ENCODE measurements around the gene SGCE.

The SGCE gene

DNA sequence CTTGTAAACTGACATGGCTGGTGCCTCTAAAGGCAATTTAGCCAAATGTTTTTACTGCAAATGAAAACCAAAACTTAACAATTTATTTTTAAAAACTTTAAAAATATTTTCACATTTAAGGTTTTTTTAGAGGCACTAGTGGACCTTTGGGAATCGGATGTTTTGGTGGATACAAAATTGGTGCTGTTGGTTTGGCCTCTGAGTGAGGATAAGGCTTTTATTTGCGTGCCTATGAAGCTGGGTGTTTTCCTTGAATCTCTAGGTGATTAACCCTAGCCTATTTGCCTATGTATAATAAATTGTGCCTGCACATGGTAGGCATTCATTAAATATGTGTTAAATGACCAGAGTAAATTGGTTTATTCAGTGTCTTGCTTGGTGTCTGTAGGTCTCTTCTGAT, 2.9 kb upstream of the SGCE start:
- DNase-seq (ENCODE audit: low read depth), result no peak

DNA sequence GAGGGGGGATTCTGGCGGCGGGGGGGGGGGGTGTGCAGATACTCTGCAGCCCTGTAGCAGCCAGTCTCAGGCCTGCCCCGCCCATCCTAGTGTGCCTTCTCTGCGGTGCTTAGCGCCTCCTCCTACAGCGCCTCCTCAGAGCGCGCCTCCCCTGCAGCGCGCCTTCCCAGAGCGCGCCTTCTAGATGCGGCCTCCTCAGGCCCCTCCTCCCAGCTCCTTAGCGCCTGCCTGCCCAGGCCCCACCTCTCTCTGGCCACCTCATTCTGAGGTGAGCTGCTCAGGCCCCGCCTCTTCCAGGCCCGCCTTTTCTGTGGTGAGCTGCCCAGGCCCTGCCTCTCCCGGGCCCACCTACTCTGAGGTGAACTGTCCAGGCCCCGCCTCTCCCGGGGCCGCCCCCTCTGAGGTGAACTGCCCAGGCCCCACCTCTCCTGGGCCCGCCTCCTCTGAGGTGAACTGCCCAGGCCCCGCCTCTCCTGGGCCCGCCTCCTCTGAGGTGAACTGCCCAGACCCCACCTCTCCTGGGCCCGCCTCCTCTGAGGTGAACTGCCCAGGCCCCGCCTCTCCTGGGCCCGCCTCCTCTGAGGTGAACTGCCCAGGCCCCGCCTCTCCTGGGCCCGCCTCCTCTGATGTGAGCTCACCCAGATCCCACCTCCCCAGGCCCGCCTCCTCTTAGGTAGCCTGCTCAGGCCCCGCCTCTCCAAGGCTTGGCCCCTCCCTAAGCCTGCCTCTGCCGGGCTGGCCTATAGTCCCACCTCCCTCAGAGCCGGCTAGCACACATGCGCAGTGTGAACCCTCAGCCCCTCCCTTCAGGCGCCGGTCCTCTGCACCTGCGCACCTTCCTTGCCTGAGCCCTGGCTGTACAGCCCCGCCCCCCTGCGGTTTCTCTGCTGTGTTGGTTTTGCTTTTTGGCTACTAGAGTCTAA, 2.1 kb upstream of the SGCE start:
- peak; percentile 93 for DNase-seq (ENCODE audit: low read depth)

DNA sequence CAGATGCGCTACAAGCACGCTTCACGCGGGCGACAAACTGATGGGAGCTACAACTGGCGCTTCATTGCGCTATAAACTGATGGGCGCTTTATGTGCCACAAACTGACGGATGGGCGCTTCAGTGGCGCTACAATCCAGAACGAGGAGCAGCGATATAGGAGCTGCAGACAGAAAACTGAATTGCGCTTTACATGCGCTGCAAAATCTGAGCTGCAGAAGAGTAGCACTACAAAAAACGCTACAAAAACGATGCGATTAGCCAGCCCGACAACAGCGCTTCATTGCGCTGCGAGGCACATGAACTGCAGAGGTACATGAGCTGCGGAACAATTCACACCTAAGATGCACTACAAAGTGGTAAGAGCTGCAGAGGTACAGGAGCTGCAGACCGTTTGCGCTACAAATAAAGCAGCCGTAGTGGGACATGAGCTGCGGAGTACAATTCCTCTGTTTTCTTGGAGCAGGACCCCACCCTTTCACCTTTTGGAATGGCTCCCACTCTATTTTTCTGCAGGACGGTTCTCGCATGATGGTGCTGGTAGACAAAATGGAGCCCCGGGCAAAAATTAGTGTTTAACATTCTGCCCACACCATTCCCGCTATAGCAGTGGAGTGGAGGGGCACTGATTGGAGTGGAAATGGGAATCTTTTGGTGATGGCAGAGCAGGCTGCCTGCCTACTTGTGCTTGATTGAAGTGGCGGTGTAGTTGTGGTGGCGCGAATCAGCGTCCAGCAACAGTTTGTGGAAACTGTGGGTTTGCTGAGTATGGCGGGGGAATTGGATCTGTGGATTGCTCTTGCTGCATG, 1.2 kb upstream of the SGCE start:
- no peak for DNase-seq (ENCODE audit: low read depth)

DNA sequence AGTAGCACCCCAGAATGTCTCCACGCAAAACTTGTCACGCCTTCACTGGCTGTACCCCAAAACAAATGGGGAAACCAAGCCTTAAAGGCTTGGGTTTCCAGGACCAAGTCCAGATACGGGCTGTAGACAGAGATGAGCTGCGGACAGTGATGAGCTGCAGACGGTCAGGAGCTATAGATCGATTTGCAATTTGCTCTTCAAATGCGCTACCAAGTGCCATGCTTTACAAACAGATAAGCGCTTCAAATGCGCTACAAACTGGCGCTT, 658 bp upstream of the SGCE start:
- no peak for DNase-seq (ENCODE audit: low read depth)

DNA sequence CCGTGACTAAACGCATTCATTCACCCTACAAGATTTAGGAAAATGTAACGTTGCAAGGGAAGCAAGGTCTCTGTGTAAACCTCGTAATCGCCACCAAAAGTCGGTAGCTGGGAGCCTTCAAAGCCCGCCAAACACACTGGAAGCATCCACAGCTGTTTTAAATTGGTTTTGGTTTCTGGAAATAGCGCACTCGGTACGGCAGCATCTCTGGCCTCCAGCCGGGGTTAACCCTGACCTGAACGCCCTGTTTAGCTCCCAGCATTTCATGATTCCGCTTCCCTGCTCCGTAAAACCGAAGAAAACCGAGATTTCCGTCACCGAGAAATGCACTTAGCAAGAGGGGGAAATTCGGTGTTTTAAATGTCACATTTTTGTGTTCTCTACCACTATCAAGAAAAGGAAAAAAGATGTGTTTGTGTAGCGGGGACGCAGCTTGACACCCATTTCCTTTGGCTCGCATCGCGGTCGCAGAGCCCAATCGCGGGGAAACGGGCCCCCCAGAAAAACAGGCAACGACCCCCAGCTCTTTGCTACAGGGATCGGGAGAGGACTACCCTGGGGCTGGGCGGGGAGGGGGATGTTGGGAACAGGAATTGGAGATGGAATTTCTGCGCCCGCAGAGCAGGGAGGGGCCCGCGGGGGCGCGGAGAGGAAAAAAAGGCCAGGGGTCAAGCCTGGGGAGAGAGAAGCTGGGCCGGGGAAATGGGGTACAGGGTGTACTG, 646 bp downstream of the SGCE start:
- DNase-seq (ENCODE audit: low read depth), result no peak

DNA sequence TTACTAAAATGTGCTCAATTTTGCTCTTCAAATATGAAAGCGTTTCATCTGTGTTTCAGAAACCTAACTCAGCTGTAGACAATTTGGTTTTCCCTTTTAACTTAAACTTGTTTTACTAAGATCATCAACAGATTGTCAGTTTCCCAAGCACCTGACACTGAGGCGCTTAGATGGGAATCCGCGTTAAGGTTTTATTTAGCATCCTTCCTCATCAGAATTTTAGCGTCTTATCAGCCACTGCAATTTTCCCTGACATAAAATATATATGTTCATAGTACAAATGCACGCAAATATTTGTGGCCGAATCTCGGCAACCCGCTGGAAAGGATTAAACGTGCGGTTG, 1.2 kb downstream of the SGCE start:
- no peak for DNase-seq (ENCODE audit: low read depth)

DNA sequence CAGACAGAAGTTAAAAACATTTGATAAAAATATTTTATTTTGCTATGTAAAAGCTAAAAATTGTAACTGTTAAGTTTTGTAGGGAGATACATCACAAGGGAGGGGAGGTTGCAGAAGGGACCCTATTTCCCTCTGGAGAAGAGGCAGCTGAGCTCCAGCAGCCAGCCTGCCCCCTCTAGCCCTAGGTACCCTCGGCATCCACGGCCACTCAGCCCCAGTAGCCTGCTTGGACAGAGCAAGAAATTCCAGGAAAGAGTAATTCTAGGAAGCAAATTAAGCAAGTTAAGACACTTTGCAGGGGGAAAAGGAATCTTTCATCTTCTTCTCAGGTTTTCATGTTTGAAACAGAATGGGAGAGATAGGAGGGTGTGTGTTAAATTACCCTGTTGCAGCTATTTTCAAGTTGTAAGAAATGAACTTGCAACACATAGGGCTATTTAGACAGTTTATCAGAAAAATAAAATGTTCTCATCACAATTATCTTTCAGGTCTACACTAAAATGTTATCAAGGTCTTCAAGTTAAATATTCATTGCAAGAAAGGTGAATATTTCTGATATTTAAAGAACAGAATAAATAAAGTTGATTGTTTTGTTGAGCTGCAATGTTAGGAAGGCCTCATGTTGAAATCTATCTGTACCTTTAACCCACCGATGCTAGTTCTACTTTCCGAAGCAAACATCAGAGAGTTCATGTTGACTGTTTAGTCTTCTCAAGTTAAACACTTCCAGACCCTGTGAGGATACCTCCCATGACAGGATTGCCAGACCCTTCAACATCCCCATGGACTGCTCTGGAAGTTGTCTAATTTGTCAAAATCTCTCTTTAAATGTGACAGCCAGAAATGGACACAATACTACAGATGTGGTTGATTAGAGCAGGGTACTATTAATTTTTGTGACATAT, 5.5 kb downstream of the SGCE start:
- no peak for DNase-seq (ENCODE audit: low read depth)

DNA sequence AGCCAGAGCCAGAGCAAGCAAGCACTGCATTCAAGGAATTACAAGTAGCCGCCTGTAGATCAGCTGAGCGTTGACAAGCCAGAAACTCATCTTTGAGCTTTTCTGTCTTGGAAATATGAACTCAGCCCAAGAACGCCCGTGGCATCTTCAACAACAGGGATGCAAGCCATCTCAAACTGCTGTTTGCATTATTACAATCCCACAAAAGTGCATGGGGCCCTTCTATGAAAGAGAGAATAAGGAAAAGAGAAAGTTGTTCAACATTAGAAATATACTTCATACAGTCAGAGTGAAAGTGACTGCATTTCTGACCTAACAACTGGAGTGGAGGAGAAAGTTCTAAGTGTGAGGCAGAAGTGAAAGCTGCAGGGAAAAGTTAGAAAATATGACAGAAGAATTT, 6.5 kb downstream of the SGCE start:
- DNase-seq (ENCODE audit: low read depth), result no peak

DNA sequence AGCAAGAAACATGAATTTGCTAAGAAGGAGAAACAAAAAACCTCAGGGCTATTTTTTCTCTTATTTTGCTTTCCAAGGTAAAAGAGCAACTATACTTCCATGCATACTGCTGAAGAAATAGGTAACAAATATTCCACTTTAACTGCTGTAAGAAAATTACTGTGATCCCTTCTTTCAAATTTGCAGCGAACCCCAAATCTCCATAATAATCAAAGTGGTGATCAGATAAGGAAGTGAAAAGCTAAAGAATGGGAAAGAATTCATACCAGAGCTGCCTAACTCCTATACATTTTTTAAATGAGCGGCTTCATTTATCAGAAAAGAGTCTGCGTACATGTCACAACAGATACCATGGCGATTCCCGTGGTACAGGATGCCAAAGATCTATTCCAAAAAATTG, 7.2 kb downstream of the SGCE start:
- no peak for DNase-seq (ENCODE audit: low read depth)

DNA sequence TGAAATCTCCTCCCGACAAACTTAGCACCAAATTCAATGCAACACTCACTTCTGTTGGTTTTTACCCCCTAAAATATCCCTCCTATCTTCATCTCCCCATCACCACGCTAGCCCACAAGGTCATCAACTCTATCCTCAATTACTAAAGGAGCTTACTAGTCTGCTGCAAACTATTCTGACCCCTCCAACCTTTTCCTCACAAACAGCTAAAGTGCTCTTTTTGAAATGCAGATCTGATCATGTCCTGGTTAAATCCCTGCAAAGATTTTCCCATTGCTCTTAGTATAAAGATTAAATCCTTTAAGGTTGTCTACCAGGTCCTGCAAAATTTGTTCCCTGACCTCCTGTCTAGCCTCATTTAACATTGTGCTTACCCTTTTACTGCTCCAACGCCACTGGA, 8.6 kb downstream of the SGCE start:
- no peak for DNase-seq (ENCODE audit: low read depth)

DNA sequence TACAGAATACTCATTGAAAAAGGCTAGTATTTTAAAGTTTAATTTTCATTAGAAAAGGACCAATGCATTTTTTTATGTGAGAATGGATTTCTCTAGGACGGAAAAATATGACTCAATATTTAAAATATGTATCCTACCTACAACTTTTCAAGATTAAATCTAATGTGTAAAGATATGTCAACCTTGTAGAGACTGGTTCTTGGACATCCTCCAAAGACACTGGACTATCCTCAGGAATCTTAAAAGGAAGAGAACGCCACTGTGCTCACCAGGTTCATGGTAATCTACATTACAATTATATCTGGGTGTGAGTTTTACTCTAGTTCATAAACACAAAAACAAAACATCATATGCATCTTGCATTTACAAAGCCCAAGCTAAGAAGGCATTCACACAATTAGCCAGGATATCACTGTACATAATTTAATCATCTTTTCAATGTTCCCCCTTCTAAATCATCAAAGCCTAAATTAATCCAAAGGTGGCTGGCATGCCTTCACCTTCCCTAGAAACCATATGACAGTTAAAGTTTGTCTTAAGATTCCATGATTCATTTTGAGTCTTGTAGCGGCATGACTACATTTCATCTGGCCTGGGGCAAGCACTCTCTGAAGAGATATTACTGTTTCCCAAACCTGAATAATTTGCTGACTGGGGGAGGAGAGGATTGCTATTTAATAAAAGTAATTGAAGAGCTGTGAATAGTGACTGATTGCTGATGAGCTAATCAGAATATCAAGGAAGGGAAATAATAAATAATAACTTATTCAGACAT, 12.0 kb downstream of the SGCE start:
- DNase-seq (ENCODE audit: low read depth), result no peak

DNA sequence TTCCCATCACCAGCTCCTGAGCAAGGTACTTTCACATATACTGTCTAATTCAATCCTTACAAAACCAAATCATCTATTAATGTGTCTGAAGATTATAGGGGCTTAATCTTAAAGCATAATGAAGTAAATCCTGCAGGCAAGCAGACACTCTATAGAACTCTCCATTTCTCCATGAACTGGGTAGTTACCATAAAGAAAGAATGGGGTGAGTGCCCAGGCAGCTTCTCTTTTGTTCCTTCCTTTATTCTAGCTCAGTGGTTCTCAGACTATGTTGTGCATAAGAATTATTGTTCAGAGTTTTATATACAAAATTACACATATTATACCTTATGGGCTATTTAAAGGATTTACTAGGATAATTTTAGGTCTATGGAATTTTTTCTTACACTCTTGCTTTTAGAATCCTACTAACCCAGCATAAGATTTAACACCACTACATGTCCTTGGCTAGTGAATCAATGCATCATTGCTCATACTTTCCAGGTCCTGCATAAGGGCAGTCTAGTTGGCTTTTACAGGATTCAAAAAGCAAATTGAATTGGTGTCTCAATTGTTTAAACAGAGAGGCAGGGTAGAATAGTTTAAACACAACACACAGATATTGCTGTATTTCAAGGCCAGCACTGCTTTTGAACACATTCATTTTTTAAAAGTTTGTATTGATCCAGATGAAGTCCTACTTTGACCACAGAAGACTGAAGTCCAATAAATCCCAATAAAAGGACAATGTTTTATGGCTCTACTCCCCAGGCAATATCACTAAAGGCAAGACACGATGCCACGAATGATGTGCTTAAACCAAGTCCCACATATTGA, 12.9 kb downstream of the SGCE start:
- no peak for DNase-seq (ENCODE audit: low read depth)

DNA sequence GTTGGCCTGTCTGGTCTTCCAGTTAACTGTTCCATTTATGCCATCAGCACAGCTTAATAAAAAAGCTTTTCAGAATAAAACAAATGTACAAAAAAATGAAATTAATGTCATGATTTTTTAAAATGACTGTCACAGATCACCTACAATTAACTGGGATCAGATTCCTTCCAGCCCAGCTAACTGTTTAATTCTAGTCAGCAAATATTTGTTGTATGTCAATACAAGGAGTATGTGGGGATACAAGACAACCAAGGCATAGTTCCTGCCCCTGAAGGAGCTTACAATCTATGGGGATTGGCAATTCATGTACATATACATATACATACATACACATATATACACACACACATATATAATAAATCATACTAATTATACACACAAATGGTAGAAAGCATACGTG, 16.5 kb downstream of the SGCE start:
- no peak for DNase-seq (ENCODE audit: low read depth)

DNA sequence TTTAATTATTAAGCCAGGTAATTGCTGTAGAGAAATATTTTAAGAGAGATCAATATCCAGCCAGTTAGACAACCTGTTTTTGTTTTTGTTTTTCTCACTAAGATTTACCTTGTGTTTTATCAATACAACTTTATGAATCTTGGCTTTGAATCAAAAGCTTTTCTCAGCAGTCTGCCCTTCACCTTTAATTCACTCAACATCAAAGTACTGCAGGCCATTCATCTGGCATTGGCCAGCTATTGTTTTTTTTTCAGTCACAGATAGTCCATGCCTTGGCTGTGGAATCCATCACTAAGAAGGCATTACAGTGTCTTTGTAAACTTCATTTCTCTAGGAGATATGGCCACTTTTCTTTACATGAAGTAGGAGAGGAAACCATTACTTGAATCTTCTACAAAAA, 20.2 kb downstream of the SGCE start:
- DNase-seq (ENCODE audit: low read depth), result no peak

DNA sequence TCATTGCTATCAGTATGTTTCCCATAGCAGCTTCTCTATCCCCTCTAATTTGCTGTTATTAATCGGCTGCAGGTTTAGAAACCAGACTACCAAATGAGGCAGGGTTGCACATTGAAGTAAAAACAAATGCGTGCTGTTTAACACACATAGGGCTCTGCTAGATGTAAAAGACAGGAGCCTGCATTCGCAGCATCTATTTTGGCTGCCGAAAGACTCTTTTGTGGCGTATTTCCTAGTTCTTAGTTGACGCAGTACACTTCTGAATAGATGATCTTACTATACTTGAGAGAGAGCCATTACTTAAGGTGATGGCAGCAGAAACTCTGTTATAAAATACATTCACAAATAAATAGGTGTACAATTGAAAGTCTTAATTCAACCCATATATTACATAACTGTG, 21.4 kb downstream of the SGCE start:
- no peak for DNase-seq (ENCODE audit: low read depth)

DNA sequence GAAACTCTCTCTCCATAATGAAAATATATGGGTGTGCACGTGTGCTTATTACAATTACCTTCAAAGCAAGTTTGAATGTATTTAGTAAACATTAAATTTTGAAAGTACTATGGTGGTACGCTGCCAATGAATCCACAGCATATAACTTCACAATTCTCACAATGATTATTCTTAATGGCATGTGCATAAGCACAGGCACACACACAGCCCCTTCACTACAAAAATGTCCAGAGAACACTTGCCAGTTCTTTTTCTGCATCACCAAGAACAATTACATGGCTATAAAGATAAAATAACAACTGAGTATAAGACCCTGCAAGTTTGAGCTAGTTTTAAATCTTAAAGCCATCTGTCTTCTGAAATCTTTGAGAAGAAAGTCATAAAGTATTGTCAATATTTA, 22.2 kb downstream of the SGCE start:
- no peak for DNase-seq (ENCODE audit: low read depth)

DNA sequence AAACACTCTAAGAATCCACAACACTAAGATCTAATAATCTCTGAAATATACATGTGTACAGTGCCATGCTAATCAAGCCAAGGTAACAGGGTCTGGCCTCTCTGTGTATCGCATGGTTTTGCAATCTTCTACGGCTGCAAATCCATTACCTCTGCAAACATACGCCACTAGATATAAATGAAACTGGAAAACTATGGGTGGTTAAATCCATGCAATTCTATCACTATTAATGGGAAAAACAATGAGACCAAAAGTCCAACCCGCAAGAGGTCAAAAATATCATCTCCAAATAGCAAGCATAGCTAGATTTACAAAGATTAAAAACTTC, 23.0 kb downstream of the SGCE start:
- DNase-seq (ENCODE audit: low read depth), result no peak

DNA sequence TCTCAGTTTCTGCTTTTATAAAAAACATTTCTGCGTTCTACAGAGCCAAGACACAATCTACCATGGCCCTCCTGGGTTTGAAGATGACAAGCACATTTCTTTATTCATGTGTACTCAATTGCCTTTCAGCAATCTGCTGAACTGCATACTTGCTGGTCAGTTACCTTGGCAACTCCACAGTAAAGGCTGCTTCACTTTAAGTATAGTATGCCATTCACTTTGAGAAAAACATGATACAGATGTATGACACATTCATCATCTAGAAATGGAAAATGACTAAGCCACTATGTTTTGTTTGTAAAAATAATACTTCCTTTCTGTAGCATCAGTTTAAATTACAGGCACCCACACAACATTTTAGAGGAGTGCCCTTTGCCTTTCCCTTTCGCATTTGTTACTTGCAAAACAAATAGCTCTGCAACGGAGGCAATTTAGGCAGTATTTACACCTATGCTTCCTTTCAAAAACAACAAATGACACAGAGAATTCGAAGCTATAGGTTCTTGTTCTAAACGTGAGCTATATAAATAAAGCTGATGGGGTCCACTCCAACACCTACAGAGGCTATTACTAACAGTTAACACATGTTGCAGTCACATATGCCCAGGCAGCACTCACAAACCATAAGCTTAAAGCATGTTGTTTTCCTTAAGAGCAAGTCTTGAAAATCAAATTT, 23.5 kb downstream of the SGCE start:
- DNase-seq (ENCODE audit: low read depth), result no peak

DNA sequence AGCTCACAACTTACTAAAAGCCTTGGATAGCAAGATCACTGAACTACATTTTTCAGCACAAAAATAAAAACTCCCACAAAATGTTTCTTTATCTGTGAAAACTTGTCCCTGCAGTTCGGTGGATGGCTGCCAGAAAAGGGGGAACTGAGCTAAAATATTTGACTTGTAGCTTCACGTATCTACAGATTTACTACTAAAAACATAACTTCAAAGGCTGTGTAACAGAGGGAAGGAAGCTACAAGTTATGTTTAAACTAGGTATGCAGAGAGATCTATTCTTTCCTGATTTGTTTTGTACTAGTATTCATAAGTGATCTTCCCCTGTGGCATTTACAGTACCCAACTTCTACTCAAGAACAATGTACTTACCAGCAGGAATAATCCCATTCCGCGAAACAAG, 25.1 kb downstream of the SGCE start:
- no peak for DNase-seq (ENCODE audit: low read depth)

DNA sequence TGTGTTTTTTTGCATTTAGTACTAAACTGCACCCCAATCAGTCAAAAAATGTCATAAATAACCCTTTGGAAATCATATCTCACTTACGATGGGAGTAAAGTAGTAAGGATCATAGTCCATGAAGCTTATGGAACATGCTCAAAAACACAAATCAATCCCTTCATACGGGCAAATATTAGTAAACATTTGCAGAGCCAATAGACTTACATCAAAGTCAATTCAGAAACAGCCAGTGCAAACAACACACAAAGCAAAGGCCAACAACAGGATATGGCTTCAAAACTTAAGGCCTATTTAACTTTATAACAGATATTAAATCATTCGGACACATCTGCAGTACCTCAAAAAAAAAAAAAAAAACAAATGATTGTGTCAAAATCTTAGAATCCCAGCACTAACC, 32.1 kb downstream of the SGCE start:
- DNase-seq (ENCODE audit: low read depth), result no peak
